OCI-LY3 (cell line): ENCODE measurements around the gene PEPD.

ENCODE experiments used
- H2AFZ ChIP-seq: fragments of 200-600, 300-600 bp; shearing (Covaris generic); 2 replicates; pipeline ENCODE4 v1.6.0; 2014; ENCODE audit warnings: antibody characterized with exemption, low read depth, low read length
- H3K27ac ChIP-seq: fragments of 200-600, 300-600 bp; sonication (generic); 2 replicates; pipeline ENCODE4 v1.5.1; 2014; ENCODE audit warnings: mild to moderate bottlenecking, low read length, moderate library complexity, mixed read lengths
- H3K27me3 ChIP-seq: fragments of 200-600, 300-600 bp; sonication (generic); 2 replicates; pipeline ENCODE4 v1.6.1; 2014; ENCODE audit warnings: low read depth, low read length, mixed read lengths
- H3K36me3 ChIP-seq: fragments of 200-600, 300-600 bp; sonication (generic); replicated peaks from 2 replicates; pipeline ENCODE3; 2014; ENCODE audit warnings: low read depth, low read length, mixed read lengths
- H3K4me1 ChIP-seq: fragments of 300-600, 200-600 bp; sonication (generic); 2 replicates; pipeline ENCODE4 v1.6.1; 2014; ENCODE audit warnings: low read length, mixed read lengths
- H3K4me2 ChIP-seq: fragments of 200-600, 300-600 bp; sonication (generic); 2 replicates; pipeline ENCODE4 v1.6.1; 2014; ENCODE audit warnings: low read length, mixed read lengths
- H3K4me3 ChIP-seq: fragments of 300-600, 200-600 bp; sonication (generic); 2 replicates; pipeline ENCODE4 v1.5.1; 2014; ENCODE audit warnings: antibody characterized with exemption, mild to moderate bottlenecking, low read length, moderate library complexity
- H3K79me2 ChIP-seq: fragments of 300-600, 200-600 bp; shearing (Covaris generic); 2 replicates; pipeline ENCODE4 v1.6.1; 2014; ENCODE audit warnings: mild to moderate bottlenecking, low read length, mixed read lengths
- H3K9ac ChIP-seq: fragments of 300-600, 200-600 bp; shearing (Covaris generic); 2 replicates; pipeline ENCODE4 v1.6.0; 2014; ENCODE audit warnings: mild to moderate bottlenecking, low read length, moderate library complexity
- H3K9me3 ChIP-seq: fragments of 200-600, 300-600 bp; shearing (Covaris generic); 2 replicates; pipeline ENCODE4 v1.6.1; 2014; ENCODE audit warnings: low read length, mixed read lengths; ENCODE audit not compliant: insufficient read depth
- H4K20me1 ChIP-seq: fragments of 200-600, 300-600 bp; sonication (generic); 2 replicates; pipeline ENCODE4 v1.6.1; 2016; ENCODE audit warnings: low read length, mixed read lengths; ENCODE audit not compliant: insufficient read depth
- EZH2phosphoT487 ChIP-seq: fragments of 200-600 bp; shearing (Covaris generic); IDR thresholded peaks from 2 replicates; pipeline ENCODE4 v1.6.1; 2018; ENCODE audit warnings: antibody characterized with exemption, mixed run types, low read depth
- TF ChIP-seq, protein P1 (sequence below): fragments of 200-600, 300-600 bp; sonication (generic); IDR thresholded peaks from 2 replicates; pipeline ENCODE4 v1.5.1; 2014; ENCODE audit warnings: antibody characterized with exemption, low read length, low read depth

PEPD gene

DNA sequence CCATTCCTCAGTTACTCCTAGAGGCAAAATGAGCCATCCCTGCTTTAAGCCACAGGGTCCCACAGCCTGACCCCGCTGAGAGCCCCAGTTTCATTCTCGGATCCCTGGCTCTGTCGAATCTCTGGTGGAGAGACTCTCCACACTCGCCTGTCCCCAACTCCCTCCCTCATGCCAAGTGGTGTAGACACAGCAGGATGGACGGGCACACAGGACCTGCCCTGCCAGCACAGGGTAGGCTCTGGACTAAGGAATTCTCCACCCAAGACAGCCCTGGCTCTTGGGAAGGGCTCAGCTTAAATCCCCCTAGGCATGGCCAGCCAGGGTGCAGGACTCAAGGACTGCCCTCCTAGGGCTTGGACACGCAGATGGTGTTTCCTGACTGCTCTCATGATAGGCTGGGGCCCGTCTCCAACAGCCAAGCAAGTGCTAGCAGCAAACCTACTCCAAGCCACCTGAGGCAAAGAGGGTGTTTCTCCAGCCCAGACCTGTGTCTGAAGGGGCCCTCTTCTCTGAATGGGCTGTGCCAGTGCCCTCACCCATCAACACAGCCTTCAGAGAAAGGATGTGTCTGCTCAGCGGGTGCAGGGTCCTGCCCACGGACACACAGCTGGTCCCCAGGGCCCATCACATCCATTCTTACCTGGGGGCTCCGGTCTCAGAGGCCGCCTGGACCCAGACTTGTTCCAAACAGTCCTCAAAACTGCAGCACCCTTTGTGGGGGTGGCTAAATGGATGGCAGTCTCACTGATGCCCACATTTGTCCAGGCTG lies 65.3 kb downstream of the PEPD start:
- Histone ChIP-seq H2AFZ (no peak overlapping the region), H3K4me1 (no peaks in the 10 kb centered on the region), H3K9me3 (no peaks in the 10 kb centered on the region), H3K36me3 (no peaks in the 10 kb centered on the region), H3K27ac (no peak overlapping the region), H4K20me1 (no peaks in the 10 kb centered on the region), H3K4me2 (no peak overlapping the region), H3K79me2 (no peaks in the 10 kb centered on the region), H3K9ac (no peak overlapping the region), H3K4me3 (no peak overlapping the region), H3K27me3 (no peaks in the 10 kb centered on the region)
- TF ChIP-seq, protein P1, sequence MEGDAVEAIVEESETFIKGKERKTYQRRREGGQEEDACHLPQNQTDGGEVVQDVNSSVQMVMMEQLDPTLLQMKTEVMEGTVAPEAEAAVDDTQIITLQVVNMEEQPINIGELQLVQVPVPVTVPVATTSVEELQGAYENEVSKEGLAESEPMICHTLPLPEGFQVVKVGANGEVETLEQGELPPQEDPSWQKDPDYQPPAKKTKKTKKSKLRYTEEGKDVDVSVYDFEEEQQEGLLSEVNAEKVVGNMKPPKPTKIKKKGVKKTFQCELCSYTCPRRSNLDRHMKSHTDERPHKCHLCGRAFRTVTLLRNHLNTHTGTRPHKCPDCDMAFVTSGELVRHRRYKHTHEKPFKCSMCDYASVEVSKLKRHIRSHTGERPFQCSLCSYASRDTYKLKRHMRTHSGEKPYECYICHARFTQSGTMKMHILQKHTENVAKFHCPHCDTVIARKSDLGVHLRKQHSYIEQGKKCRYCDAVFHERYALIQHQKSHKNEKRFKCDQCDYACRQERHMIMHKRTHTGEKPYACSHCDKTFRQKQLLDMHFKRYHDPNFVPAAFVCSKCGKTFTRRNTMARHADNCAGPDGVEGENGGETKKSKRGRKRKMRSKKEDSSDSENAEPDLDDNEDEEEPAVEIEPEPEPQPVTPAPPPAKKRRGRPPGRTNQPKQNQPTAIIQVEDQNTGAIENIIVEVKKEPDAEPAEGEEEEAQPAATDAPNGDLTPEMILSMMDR: no peak
- no peak for TF ChIP-seq EZH2phosphoT487

DNA sequence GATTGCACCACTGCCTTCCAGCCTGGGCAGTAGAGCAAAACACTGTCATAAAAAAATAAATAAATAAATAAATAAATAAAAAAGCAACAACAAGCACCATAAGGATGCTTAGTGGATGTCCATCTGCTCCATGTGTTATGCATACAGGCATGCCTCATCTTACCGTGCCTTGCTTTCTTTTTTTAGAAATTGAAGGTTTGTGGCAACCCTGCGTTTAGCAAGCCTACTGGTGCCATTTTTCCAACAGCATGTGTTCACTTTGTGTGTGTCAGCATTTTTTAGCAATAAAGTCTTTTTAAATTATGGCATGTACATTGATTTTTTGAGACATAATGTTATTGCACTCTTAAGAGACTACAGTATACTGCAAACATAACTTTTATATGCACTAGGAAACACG lies 68.3 kb downstream of the PEPD start:
- Histone ChIP-seq H2AFZ (no peak overlapping the region), H3K4me3 (no peak overlapping the region), H3K9me3 (no peaks in the 10 kb centered on the region), H3K36me3 (no peaks in the 10 kb centered on the region), H3K27ac (no peak overlapping the region), H3K4me2 (no peak overlapping the region), H3K79me2 (no peaks in the 10 kb centered on the region), H3K27me3 (no peaks in the 10 kb centered on the region), H4K20me1 (no peaks in the 10 kb centered on the region), H3K4me1 (no peaks in the 10 kb centered on the region), H3K9ac (no peak overlapping the region)
- no peak for TF ChIP-seq EZH2phosphoT487
- TF ChIP-seq, protein P1: no peak

DNA sequence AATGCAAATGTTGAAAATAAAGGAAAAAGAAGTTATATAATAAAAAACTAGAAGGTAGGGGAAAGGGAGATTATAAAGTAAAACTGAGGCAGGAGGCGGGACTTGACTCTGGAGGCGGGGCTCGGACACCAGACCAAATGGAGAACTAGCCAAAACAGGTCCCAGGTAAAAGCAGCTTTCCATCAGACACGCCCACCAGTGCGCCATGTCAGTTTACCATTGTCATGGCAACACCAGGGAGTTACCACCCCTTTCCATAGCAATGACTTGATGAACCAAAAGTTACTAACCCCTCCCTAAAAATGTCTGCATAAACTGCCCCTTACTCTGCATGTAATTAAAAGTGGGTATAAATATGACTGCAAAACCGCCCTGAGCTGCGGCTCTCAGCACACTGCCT lies 70.9 kb downstream of the PEPD start:
- Histone ChIP-seq H3K4me3 (no peak overlapping the region), H3K9ac (no peak overlapping the region), H3K27me3 (no peaks in the 10 kb centered on the region), H2AFZ (no peak overlapping the region), H3K4me2 (no peak overlapping the region), H3K4me1 (no peaks in the 10 kb centered on the region), H3K79me2 (no peaks in the 10 kb centered on the region), H3K36me3 (no peaks in the 10 kb centered on the region), H4K20me1 (no peaks in the 10 kb centered on the region), H3K9me3 (no peaks in the 10 kb centered on the region), H3K27ac (no peak overlapping the region)
- no peak for TF ChIP-seq EZH2phosphoT487
- TF ChIP-seq, protein P1: no peak

DNA sequence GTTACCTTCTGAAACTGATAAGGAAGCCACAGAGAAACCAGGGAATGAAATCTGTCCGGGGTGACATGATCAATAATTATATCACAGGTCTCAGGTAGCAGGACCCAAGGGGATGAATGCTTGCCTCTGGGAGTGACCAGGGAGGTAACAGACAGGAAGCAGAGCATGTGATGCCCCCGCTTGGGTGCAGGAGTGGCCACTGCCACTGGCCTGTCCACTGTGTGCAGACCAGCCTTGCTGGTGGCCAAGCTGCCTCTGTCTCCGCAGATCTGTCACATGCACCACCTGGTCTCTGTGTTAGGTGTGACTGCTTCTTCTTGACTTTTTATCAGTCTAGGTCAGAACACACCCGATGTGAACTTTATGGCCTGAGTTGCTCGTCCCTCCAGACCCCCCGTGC lies 71.8 kb downstream of the PEPD start:
- no peaks in the 10 kb centered on the region for H4K20me1 ChIP-seq
- no peaks in the 10 kb centered on the region for H3K4me1 ChIP-seq
- H3K4me3 ChIP-seq: no peak overlapping the region
- no peaks in the 10 kb centered on the region for H3K36me3 ChIP-seq
- H3K9ac ChIP-seq: no peak overlapping the region
- no peaks in the 10 kb centered on the region for H3K9me3 ChIP-seq
- H3K4me2 ChIP-seq: no peak overlapping the region
- TF ChIP-seq, protein P1: no peak
- TF ChIP-seq EZH2phosphoT487: no peak
- H3K79me2 ChIP-seq: no peaks in the 10 kb centered on the region
- no peak overlapping the region for H2AFZ ChIP-seq
- no peaks in the 10 kb centered on the region for H3K27me3 ChIP-seq
- H3K27ac ChIP-seq: no peak overlapping the region
